HEK293 (cell line): Measurements from ENCODE around the gene C19orf53.

Source experiments
- CTCF ChIP-seq: fragments of 450-650 bp; formaldehyde crosslinking; IDR thresholded peaks from 2 replicates; pipeline ENCODE4 v1.5.1; 2016; ENCODE audit warnings: missing biosample characterization, missing genetic modification characterization
- ZNF391 ChIP-seq: fragments of 450-650 bp; formaldehyde crosslinking; IDR thresholded peaks from 2 replicates; pipeline ENCODE4 v1.5.1; 2016; ENCODE audit warnings: low read depth, missing biosample characterization, missing genetic modification characterization, borderline replicate concordance

DNA sequence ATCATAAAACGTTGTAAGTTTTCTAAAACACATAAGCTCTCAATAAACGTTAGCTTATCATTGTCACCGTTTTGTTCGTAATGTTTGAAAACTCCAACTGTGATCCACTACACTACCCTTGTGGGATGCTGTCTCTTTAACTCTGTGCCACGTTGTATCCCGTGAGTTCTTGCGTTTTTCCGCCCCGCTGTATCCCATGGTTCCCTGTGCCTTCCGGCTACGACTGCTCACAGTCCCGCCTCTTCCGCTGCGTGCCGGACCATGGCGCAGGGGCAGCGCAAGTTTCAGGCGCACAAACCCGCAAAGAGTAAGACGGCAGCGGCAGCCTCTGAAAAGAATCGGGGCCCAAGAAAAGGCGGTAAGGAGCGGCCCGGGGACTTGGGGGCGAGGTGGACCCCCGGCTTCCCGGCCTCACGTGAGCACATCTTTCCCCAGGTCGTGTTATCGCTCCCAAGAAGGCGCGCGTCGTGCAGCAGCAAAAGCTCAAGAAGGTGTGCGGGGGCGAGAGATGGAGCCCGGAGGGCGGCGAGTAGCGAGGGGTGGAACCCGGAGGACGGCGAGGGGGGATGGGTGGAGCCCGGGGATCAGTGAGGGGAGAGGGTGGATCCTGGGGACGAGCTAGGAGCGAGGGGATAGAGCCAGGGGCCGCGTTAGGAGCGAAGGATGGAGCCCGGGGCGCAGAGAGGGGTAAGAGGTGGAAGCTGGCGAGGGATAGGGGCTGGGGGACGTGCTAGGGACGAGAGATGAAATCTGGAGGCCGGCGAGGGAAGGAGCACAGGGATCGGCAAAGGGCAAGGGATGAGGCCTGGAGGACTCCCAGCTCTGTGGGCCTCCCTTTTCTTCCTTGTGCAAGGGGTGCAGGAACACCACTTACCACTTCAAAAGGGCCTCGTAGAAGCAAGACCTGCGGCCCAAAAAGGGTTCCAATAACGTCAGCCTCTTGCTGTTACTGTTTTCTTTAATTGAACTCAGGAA, at the start of gene C19orf53:
- TF ChIP-seq CTCF (tag by site-specific recombination) (no peak), ZNF391 (tag by site-specific recombination) (peak; percentile 85; the same call in 1 of the 2 replicates)
